ENCODE results near the gene PLXNA2. TPM values are rescaled to one million over a fixed set of nuclear protein-coding genes. Genes with fewer than 3 reads are reported as not detected.

The PLXNA2 gene
- total RNA-seq, 4 donors from 2014 or later: 26.9 to 54.0 (median 46.1) TPM

- intact Hi-C loops (cut with DNase I): no loop called here
- no peak for TF ChIP-seq CTCF (IDR thresholded peaks at IDR 0.05)
- TF ChIP-seq POLR2A (IDR thresholded peaks at IDR 0.05): no peak
- WGBS, 2 donors: 88 to 92% methylated on average over 6 to 7 of the region's 11 CpGs
- H3K27me3 ChIP-seq: no peaks in the 10 kb centered on the region
- no peak overlapping the region for H3K27ac ChIP-seq
- H3K9me3 ChIP-seq: no peaks in the 10 kb centered on the region
- H3K4me1 ChIP-seq: peaks cover 0 to 35% (median 21%) of the 10 kb centered on the region in 3 donors
- H3K36me3 ChIP-seq: peaks cover 9 to 83% (median 14%) of the 10 kb centered on the region in 3 donors
- no peak overlapping the region for H3K4me3 ChIP-seq
- DNase-seq: no peak
Measured at GRCh38 chr1:208027861-208028260, 216.3 kb downstream of the PLXNA2 start.

GRCh38 chr1:208026880-208027438, 217.2 kb downstream of the PLXNA2 start:
- intact Hi-C loops (cut with DNase I): no loop called here
- H3K4me1 ChIP-seq: peaks cover 0 to 40% (median 21%) of the 10 kb centered on the region in 3 donors

GRCh38 chr1:208025031-208025430, 219.2 kb downstream of the PLXNA2 start:
- DNase-seq: no peak
- TF ChIP-seq POLR2A (IDR thresholded peaks at IDR 0.05) (no peak), CTCF (IDR thresholded peaks at IDR 0.05) (no peak)

More at GRCh38 chr1:208026880-208027438, 217.2 kb downstream of the PLXNA2 start:
- Histone ChIP-seq H3K27ac (no peak overlapping the region), H3K36me3 (peaks cover 7 to 74% (median 9%) of the 10 kb centered on the region in 3 donors), H3K9me3 (no peaks in the 10 kb centered on the region), H3K4me3 (no peak overlapping the region), H3K27me3 (no peaks in the 10 kb centered on the region)
- TF ChIP-seq CTCF (IDR thresholded peaks at IDR 0.05): no peak
- TF ChIP-seq POLR2A (IDR thresholded peaks at IDR 0.05): no peak
- no peak for DNase-seq
- 73 to 75% methylated on average over 12 to 14 of the region's 14 CpGs for WGBS, 2 donors

GRCh38 chr1:208024406-208024805, 219.8 kb downstream of the PLXNA2 start:
- TF ChIP-seq CTCF (IDR thresholded peaks at IDR 0.05) (no peak), POLR2A (IDR thresholded peaks at IDR 0.05) (no peak)
- Histone ChIP-seq H3K4me1 (peaks cover 0 to 15% (median 5%) of the 10 kb centered on the region in 3 donors), H3K9me3 (no peaks in the 10 kb centered on the region), H3K27ac (no peak overlapping the region), H3K4me3 (no peak overlapping the region), H3K36me3 (peaks cover 4 to 49% (median 7%) of the 10 kb centered on the region in 3 donors), H3K27me3 (no peaks in the 10 kb centered on the region)
- WGBS, 2 donors: 67 to 70% methylated on average over 3 to 6 of the region's 6 CpGs
- no peak for DNase-seq
- intact Hi-C loops (cut with DNase I): loop anchor here (5.0 kb wide), 1 partner anchor 223 kb away; no protein-coding TSS in a partner anchor

More at GRCh38 chr1:208025031-208025430, 219.2 kb downstream of the PLXNA2 start:
- H3K36me3 ChIP-seq: peaks cover 4 to 55% (median 7%) of the 10 kb centered on the region in 3 donors
- H3K4me1 ChIP-seq: peaks cover 0 to 21% (median 10%) of the 10 kb centered on the region in 3 donors
- H3K27ac ChIP-seq: no peak overlapping the region
- intact Hi-C loops (cut with DNase I): no loop called here
- no peaks in the 10 kb centered on the region for H3K27me3 ChIP-seq
- no peak overlapping the region for H3K4me3 ChIP-seq
- WGBS, 2 donors: 86 to 93% methylated on average over 3 to 5 of the region's 7 CpGs
- no peaks in the 10 kb centered on the region for H3K9me3 ChIP-seq

- no peak overlapping the region for H3K4me3 ChIP-seq
- H3K27me3 ChIP-seq: no peaks in the 10 kb centered on the region
- DNase-seq: no peak
- H3K4me1 ChIP-seq: peaks cover 0 to 7% (median 0%) of the 10 kb centered on the region in 3 donors
- no peak overlapping the region for H3K27ac ChIP-seq
- 66 to 78% methylated on average over 2 of the region's 2 CpGs for WGBS, 2 donors
- H3K9me3 ChIP-seq: no peaks in the 10 kb centered on the region
- no peak for TF ChIP-seq CTCF (IDR thresholded peaks at IDR 0.05)
- TF ChIP-seq POLR2A (IDR thresholded peaks at IDR 0.05): no peak
- intact Hi-C loops (cut with DNase I): no loop called here
- no peaks in the 10 kb centered on the region for H3K36me3 ChIP-seq
Measured at GRCh38 chr1:208019257-208019656, 224.9 kb downstream of the PLXNA2 start.

Measured in esophagus squamous epithelium (tissue), 5 donors.